Fibroblast of skin of left quadriceps (primary cell): ENCODE data around the gene RIPK1.

Source experiments
- DNase-seq, 2 experiments: peaks; one replicate each; pipeline ENCODE4 v3.0.0-alpha.2; 2013; ENCODE audit warnings: low read depth in 2 of 2

Gene RIPK1

GRCh38 chr6:3162565-3163247 is 94.4 kb downstream of the RIPK1 start:
- DNase-seq: peak in 1 of 2 experiments; percentile 37

- DNase-seq: no peak
These were observed 94.9 kb downstream of the RIPK1 start for GRCh38 chr6:3163248-3163594.

GRCh38 chr6:3164388-3164787 is 96.1 kb downstream of the RIPK1 start:
- no peak for DNase-seq
